Endothelial cell of umbilical vein (primary cell): ENCODE measurements around the gene SSPN. TPM values are rescaled to one million over a fixed set of nuclear protein-coding genes. Genes with fewer than 3 reads are reported as not detected.
A peak's percentile ranks its signal among the peaks of the same experiment; 100 is the strongest.

Experiments
- BruUV-seq: library from RNA; stranded (reverse); fragments of 400-500 nt; replicated peaks from 2 replicates; lab custom pipeline; 2021; lab: Mats Ljungman, UMichigan
- CTCF ChIA-PET: fragments of 300-600, 350-600 bp; sonication (Branson Sonifier 250); formaldehyde crosslinking; loops from one replicate; lab custom pipeline; 2021; ENCODE audit warnings: antibody characterized with exemption, inconsistent platforms; lab: Charles Lee
- POLR2A ChIA-PET: fragments of 300-600, 350-600 bp; sonication (Branson Sonifier 250); formaldehyde crosslinking; loops from one replicate; lab custom pipeline; 2021; ENCODE audit warnings: antibody characterized with exemption, inconsistent platforms; lab: Charles Lee
- DNase-seq: peaks from one replicate; pipeline ENCODE4 v3.0.0-alpha.2; 2011; ENCODE audit warnings: low read depth, low spot score
- FAIRE-seq: peaks from 2 replicates; lab custom pipeline; 2011; peaks lifted over from hg19 to GRCh38; lab: Jason Lieb, UNC
- H2AFZ ChIP-seq: 2 replicates; pipeline ENCODE4 v1.6.0; 2012; ENCODE audit warnings: low read depth, low read length, control low read depth, inconsistent platforms
- H3K27ac ChIP-seq: 2 replicates; pipeline ENCODE4 v1.5.1; 2011; ENCODE audit warnings: low read depth, mild to moderate bottlenecking, control low read depth, low read length, moderate library complexity; ENCODE audit not compliant: insufficient read depth
- H3K27me3 ChIP-seq, 2 experiments: 2 replicates each; pipeline versions ENCODE4 v1.6.0 to v1.6.1; 2011; ENCODE audit warnings: low read length in 2 of 2, mixed read lengths in 1 of 2; ENCODE audit not compliant: control insufficient read depth in 2 of 2, insufficient read depth in 2 of 2
- H3K36me3 ChIP-seq, 2 experiments: 2 replicates in 1 of 2; 3 replicates in 1 of 2; pipeline ENCODE4 v1.5.1; 2011; ENCODE audit warnings: low read length in 2 of 2, mild to moderate bottlenecking in 1 of 2, moderate library complexity in 1 of 2; ENCODE audit not compliant: control insufficient read depth in 2 of 2, insufficient read depth in 2 of 2; ENCODE audit errors: extremely low read depth in 1 of 2
- H3K4me1 ChIP-seq: 3 replicates; pipeline ENCODE4 v1.5.1; 2011; ENCODE audit warnings: mild to moderate bottlenecking, low read length; ENCODE audit not compliant: control insufficient read depth, insufficient read depth; ENCODE audit errors: extremely low read depth
- H3K4me2 ChIP-seq: 2 replicates; pipeline ENCODE4 v1.6.1; 2011; ENCODE audit warnings: low read length, control low read depth, mixed read lengths; ENCODE audit not compliant: insufficient read depth
- H3K4me3 ChIP-seq, 3 experiments: fragments of 200-600 bp in 1 of 3; sonication (generic), shearing (Covaris generic) in 1 of 3; replicated peaks in 1 of 3; 2 replicates each; pipeline ENCODE4 v1.5.1; 2011 to 2016; ENCODE audit warnings: control low read depth in 3 of 3, low read length in 3 of 3, mild to moderate bottlenecking in 2 of 3, inconsistent platforms in 1 of 3, low read depth in 1 of 3, moderate library complexity in 1 of 3; ENCODE audit not compliant: insufficient read depth in 1 of 3
- H3K79me2 ChIP-seq: 2 replicates; pipeline ENCODE4 v1.6.0; 2012; ENCODE audit warnings: low read length, inconsistent platforms; ENCODE audit not compliant: control insufficient read depth, insufficient read depth
- H3K9ac ChIP-seq: replicated peaks from 2 replicates; pipeline ENCODE3; 2011; ENCODE audit warnings: low read length, control low read depth; ENCODE audit not compliant: insufficient read depth; ENCODE audit errors: extremely low read depth
- H3K9me1 ChIP-seq: replicated peaks from 3 replicates; pipeline ENCODE4 v1.6.0; 2011; ENCODE audit warnings: mild to moderate bottlenecking, low read length; ENCODE audit not compliant: control insufficient read depth, insufficient read depth; ENCODE audit errors: extremely low read depth
- H3K9me3 ChIP-seq: replicated peaks from 2 replicates; pipeline ENCODE4 v1.5.1; 2012; ENCODE audit warnings: low read length, inconsistent platforms; ENCODE audit not compliant: control insufficient read depth, insufficient read depth
- H4K20me1 ChIP-seq: replicated peaks from 2 replicates; pipeline ENCODE3; 2011; ENCODE audit warnings: mild to moderate bottlenecking, low read length; ENCODE audit not compliant: control insufficient read depth, insufficient read depth; ENCODE audit errors: extremely low read depth
- FOS ChIP-seq: IDR thresholded peaks from 2 replicates; pipeline ENCODE4 v1.6.1; 2011; ENCODE audit warnings: mild to moderate bottlenecking, low read length, moderate library complexity, borderline replicate concordance; ENCODE audit not compliant: insufficient read depth
- MYC ChIP-seq: IDR thresholded peaks from one replicate; pipeline ENCODE4 v1.6.1; 2011; ENCODE audit warnings: mild to moderate bottlenecking, low read depth, low read length
- dilution Hi-C: fragments of 300-500 bp; cut with MboI; formaldehyde crosslinking; loops from one replicate; pipeline ENCODE4 v1.15.0; 2019; ENCODE audit warnings: low sequenced_read_pairs; ENCODE audit not compliant: extremely low pct_ligation_motif_present
- intact Hi-C: fragments of 100-400 bp; cut with micrococcal nuclease; formaldehyde crosslinking; loops from one replicate; pipeline ENCODE4 v1.10.0; 2022
- polyA plus RNA-seq, 4 experiments: library from polyadenylated mRNA; depleted of rRNA in 3 of 4; stranded (reverse) in 3 of 4; unstranded in 1 of 4; fragments of >200 nt; gene quantifications; 2 replicates each; pipeline versions ENCODE4 v1.2.1 to v1.2.3, GENCODE V29; 2011 to 2012; ENCODE audit warnings: missing spikeins in 1 of 4
- total RNA-seq: library from RNA; stranded (reverse); gene quantifications from 2 replicates; pipeline ENCODE4 v1.2.3, GENCODE V29; 2021
- TF ChIP-seq, protein P1 (sequence below): IDR thresholded peaks from 2 replicates; pipeline ENCODE4 v1.6.1; 2011; ENCODE audit not compliant: insufficient read depth, insufficient read length

Gene SSPN
- total and polyA plus RNA-seq, 2 donors (not counting 3 experiments of a cell fraction or from before 2014, with no cell fraction given), result 1.3 to 2.1 TPM

DNA sequence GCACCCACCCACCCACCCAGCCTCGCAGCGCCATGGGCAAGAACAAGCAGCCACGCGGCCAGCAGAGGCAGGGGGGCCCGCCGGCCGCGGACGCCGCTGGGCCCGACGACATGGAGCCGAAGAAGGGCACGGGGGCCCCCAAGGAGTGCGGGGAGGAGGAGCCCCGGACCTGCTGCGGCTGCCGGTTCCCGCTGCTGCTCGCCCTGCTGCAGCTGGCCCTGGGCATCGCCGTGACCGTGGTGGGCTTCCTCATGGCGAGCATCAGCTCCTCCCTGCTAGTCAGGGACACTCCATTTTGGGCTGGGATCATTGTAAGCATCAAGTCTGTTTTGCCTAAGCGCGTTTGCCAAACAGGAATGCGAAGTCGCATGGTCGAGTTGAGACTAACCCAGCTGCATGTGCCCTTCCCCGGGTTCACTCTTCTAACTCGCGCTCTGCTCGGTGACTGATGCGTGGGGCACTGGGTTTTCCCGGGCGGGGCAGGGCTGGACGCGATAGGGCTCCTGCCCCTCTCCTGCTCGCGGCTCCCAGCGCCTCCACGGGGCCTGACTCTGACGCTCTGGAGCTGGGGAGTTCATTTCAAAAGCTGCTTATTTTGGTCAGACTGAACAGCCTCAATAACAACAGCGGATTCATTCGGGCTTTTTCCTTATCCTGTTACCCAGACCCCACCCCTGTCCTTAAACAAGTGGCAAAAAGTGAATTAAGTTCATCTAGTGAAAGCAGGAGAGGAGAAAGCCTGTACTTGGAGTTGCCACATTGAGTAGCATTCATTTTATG, 458 bp downstream of the SSPN start:
- H3K9me1 ChIP-seq, result no peaks in the 10 kb centered on the region
- intact Hi-C loops, result loop anchor here (5.0 kb wide), 1 partner anchor 74 kb away; no protein-coding TSS in a partner anchor
- no peaks in the 10 kb centered on the region for H3K9me3 ChIP-seq
- TF ChIP-seq FOS, result no peak
- TF ChIP-seq, protein P1, sequence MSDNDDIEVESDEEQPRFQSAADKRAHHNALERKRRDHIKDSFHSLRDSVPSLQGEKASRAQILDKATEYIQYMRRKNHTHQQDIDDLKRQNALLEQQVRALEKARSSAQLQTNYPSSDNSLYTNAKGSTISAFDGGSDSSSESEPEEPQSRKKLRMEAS, result no peak
- peak overlapping the region; percentile 82 for H2AFZ ChIP-seq
- FAIRE-seq (peak; percentile 74), DNase-seq (peak; percentile 47)
- BruUV-seq, result no TSS peak
- H3K4me2 ChIP-seq, result peak overlapping the region; percentile 56
- no peak overlapping the region for H3K27ac ChIP-seq
- H3K79me2 ChIP-seq, result no peaks in the 10 kb centered on the region
- ChIA-PET POLR2A (no interaction called here), CTCF (interaction anchor here (0.9 to 2.5 kb wide), 4 partner anchors 17 to 240 kb away, joined by 3 to 12 read pairs (median 6); no protein-coding TSS in a partner anchor)
- no peaks in the 10 kb centered on the region for H4K20me1 ChIP-seq
- no peaks in the 10 kb centered on the region for H3K36me3 ChIP-seq
- H3K4me3 ChIP-seq, result peak overlapping the region; percentile 0 to 59 (median 31)
- H3K4me1 ChIP-seq, result peaks cover 4% of the 10 kb centered on the region
- dilution Hi-C loops, result no loop called here
- no peaks in the 10 kb centered on the region for H3K27me3 ChIP-seq
- H3K9ac ChIP-seq, result peak overlapping the region; percentile 7

DNA sequence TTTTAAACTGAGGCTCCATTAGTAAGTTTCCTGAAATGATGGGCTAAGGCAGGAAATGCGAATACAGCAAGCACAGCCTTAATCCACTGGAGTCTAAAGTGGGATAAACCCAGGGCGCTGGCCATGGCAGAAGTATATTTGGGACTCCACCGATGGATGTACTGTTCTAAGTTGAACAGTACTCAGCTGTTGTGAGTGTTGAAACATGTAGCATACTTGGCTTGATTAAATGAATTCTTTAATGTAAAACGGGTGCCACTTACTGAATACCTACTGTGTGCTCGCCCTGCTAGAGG, 996 bp downstream of the SSPN start:
- H3K79me2 ChIP-seq, result no peaks in the 10 kb centered on the region
- no peaks in the 10 kb centered on the region for H3K36me3 ChIP-seq
- no peak for FAIRE-seq
- H3K27me3 ChIP-seq, result no peaks in the 10 kb centered on the region
- peak overlapping the region; percentile 56 for H3K4me2 ChIP-seq
- H3K9me1 ChIP-seq, result no peaks in the 10 kb centered on the region
- peak overlapping the region in 2 of 3 experiments; percentile 0 to 31 for H3K4me3 ChIP-seq
- no peak for DNase-seq
- intact Hi-C loops (loop anchor here (5.0 kb wide), 1 partner anchor 74 kb away; no protein-coding TSS in a partner anchor), dilution Hi-C loops (no loop called here)
- peaks cover 4% of the 10 kb centered on the region for H3K4me1 ChIP-seq
- H3K9ac ChIP-seq, result no peak overlapping the region
- no peaks in the 10 kb centered on the region for H4K20me1 ChIP-seq
- BruUV-seq, result no TSS peak
- H2AFZ ChIP-seq, result peak overlapping the region; percentile 82
- H3K9me3 ChIP-seq, result no peaks in the 10 kb centered on the region
- H3K27ac ChIP-seq, result no peak overlapping the region
- ChIA-PET POLR2A (no interaction called here), CTCF (interaction anchor here (0.9 to 2.5 kb wide), 2 partner anchors 73 to 239 kb away, joined by 4 to 12 read pairs; no protein-coding TSS in a partner anchor)
- TF ChIP-seq MYC, result no peak
